ENCODE data around the gene E4F1.

Gene E4F1

DNA sequence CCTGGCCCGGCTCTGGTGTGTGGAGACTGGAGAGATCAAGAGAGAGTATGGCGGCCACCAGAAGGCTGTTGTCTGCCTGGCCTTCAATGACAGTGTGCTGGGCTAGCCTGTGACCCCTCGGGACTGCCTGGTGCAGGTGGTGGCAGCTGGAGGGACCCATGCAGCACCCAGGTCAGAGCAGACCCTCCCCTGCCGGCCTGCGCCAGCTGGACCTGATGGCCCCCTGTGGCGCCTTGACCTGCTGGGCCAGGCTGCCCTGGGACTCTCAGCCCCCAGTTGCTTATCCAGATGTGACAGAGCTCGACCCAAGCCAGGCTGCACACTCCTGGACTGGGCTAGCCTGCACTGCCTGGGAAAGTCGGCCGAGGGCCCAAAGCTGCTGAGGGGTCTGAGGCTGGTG is 14.6 kb upstream of the E4F1 start:
- DNase-seq = no peak

DNA sequence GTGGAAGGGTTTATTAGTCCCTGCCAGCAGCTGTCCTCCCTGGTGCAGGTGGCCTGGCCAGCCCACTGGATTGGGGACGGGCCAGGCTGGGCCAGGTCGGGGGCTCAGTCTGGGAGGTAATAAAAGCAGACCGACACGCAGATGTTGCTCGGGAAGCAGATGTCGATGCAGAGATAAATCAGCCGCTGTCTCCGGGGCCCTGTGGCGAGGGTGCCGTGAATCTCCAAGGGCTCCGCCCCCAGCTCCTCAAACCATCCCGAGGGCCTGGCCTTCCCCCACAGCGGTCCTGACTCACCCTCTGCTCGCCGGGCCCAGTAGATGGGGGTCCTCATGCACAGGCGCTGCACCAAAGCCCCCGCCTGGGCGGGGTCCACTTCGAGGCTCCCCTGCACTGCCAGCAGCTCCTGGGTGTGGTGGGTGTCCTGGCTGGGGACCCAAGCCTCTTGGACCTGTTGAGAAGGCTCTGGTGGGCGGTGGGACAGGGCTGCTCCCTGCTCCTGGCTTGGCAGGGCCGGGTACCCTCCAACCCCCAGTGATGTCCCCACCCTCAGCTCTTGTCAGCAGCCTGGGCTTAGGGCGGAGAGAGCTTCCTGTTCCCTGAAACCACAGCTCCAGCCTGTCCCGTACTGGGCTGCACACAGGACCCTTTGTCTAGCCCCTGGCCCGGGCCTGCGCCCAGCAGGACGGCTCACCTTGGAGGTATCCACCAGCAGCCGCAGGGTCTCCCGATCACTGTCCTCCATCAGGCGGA is 14.0 kb upstream of the E4F1 start:
- no peak for DNase-seq

DNA sequence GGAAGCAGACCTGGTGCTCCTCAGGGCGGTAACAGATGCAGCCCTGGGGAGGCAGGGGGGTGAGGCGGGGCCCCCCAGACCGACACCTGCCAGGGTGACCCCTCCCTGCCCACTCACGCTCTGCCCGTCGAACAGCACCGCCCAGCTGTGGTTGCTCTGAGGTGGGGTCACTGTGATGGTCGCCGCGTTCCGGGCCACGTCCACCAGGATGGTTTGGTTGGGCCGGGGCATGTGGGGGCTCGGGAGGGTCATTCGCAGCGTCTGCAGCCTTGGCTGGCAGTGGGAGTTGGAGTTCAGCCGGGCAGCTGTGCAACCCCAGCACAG is 13.4 kb upstream of the E4F1 start:
- no peak for DNase-seq

DNA sequence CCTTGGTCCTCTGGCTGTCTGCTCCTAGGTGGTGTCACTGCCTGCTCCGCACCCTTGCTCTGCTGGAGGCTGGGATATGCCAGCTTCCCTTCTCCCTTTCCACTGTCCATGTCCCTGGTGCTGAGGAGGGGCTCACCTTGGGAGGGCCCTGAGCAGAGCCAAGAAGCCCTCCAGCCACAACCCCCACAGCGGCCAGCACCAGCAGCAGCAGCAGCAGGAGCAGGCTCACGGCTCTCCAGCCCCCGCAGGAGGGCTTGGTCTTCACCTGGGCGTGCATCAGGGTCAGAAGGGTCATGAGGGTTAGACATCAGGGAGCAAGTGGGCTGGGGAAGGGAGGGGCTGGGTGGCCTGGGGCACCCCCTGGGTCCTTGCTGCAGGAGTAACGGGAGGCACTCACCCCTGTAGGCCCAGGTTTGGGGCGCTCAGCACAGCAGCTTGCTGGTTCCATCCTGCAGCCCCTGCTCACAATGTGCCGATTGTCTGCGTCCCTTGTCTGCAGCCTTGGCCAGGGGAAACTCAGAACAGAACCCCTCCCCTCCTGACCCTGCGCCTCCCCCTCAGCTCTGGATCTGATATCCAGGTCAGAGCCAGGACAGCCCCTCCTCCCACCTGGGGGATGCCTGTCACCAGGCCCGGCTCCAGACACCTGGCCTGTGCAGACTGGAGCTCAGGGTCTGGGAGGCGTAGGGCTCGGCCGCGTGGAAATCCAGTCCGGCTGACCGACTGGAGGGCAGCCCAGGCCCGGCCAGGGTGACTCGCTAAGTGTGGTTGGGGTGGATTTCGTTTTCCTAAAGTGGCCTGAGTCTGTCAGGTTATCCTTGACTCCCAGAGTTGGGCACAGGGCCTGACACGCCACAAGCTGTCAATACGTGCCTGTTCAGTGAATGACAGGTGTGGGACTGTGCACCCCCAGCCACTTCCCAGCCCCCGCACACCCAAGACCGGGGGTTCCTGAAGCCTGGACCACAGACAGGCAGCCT is 12.7 kb upstream of the E4F1 start, which contains the start of gene BRICD5:
Gene BRICD5 (minus strand): TSS at position 478 of the 980 bp plus-strand sequence. CDS start 30 bp downstream, at position 448.
- DNase-seq = no peak

DNA sequence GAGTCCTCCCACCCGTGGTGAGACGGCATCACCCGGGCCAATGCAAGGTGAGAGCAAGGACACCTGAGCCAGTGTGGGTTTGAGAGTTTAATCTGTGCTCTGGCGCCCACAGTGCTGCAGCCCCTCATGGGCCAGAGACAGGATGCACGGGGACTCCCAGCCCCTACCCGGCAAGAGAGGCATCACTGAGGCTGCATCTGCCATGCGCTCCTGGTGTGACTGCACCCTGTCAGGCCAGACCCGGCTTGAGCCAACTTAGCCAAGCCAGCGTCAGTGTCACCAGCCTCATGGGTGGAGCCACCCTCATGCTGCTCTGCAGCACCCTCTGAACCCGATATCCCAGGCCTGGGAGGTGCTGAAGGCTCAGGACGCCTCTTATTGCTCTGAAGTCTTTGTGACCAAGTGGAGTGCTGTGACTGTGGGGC is 11.5 kb upstream of the E4F1 start:
- no peak for DNase-seq

DNA sequence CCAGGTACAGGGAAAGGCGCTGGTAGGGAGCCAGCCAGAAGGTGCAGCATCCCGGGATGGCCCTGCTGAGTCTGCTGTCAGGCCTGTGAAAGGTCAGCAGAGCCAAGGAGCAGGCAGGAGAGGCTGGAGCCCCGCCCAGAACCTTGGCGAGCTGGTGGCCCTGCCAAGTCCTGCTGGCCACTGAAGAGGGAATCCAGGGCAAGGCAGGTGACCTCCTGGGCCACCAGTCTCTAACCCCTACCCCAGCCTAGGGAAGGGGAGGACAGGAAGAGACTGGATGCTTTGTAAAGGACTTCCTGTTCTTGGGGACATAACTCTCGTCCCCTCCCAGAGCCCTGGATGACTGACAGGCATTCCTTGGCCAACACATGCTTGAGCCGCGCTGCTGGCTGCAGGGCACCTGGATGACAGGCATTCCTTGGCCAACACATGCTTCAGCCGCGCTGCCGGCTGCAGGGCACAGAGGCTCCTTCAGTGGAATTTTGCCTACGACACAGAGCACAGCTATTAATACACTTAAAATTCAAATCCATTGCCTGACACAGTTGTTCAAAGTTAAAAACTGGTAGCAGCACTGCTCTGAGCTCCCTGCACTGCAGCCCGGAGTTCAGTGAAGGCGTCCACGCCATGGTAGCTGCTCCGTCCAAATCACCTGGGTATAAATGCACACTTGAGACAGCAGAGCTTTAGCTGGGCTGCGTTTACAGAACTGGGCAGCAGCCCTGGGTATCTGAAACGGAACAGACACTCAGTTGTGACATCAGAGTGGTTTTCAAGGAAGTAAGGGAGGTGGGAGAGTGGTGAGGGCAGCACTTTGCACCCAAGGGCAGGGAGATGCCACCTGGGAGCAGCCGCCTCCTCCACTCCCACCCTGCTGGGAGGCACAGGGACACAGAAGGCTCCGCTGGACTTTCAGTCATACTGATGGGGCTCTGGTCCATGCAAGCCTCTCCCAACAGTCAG is 10.7 kb upstream of the E4F1 start:
- DNase-seq = no peak

DNA sequence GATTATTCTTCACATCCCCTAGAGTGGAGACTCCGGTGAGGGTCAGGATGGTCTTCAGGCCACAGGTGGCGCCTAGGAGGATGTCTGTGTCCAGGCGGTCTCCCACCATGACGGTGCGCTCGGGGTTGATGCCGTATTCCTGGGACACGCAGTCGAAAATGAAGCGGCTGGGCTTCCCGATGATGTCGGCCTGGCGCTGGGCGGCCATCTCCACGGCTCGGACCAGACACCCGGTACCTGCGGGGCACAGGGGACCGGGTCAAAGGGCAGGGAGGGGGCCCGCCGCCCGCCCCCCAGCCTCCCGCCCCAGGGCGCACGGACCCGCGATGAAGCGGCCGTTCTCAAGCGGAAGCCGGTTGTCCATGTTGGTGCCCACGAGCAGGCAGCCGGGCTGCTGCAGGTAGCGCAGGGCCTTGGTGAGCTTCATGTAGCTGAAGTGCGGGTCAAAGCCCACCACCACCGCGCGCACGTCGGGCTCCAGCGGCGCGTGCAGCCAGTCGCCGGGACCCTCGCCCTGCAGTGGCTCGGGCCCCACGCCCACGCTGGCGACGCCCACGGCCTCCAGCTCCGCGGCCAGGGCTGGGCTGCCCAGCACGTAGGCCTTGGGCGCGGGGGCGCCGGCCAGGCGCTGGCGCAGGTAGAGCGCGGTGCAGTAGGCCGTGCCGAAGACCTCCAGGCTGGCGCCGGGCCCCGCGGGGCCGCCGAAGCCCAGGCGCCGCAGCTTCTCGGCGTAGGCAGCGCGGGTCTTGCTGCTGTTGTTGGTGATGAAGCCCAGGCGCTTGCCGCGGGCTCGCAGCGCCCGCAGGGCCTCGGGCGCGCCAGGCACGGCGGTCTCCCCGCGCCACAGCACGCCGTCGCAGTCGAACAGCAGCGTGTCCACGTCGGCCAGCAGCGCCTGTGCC is 9.3 kb upstream of the E4F1 start:
- no peak for DNase-seq

- no peak for DNase-seq
Measured at GRCh38 chr16:2214719-2214968, 8.7 kb upstream of the E4F1 start, which contains the start of gene PGP. Gene PGP (minus strand): TSS chr16:2214840. CDS start chr16:2214777, 63 bp downstream.

DNA sequence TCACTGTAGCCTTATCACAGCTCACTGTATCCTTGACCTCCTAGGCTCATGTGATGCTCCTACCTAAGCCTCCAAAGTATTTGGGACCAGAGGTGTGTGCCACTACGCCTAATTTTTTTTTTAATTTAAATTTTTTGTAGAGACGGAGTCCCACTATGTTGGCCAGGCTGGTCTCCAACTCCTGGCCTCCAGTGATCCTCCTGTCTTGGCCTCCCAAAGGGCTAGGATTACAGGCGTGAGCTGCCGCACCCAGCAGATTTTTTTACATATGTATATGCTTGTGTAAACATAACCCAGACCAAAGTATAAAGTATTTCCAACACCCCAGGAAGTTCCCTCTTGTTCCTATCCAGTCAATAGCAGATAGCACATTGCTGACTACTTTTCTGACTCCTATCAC is 7.1 kb upstream of the E4F1 start:
- DNase-seq = no peak

DNA sequence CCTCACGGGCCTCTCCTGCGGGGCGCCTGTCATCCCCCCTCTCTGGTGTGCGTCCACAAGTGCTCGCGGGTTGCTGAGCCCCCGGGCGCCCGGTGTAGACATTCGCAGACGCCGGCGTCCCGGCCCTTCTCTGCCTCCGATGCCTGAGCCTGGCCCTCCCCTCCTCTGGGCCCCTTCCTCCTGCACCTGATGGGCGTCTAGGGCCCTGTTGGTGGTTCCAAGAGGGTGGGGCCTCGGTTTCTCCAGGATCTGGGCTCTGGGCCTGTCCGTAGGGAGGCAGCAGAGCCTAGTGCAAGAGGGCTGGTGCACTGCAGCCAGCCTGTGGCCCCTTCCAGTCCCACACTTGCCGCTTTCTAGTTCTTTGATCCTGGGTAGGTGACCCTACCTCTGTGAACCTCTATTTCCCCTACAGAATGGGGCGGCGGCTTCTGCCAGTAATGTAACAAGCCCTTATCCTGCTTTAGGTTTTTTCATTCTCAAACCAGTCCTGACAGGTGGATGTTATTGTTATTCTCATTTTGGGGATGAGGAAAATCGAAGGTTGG is 623 bp downstream of the E4F1 start:
- DNase-seq = no peak

- DNase-seq = no peak
Measured at GRCh38 chr16:2226245-2226793, 2.9 kb downstream of the E4F1 start.

- no peak for DNase-seq
Measured at GRCh38 chr16:2226918-2227317, 3.5 kb downstream of the E4F1 start.

GRCh38 chr16:2228161-2228824 is 4.9 kb downstream of the E4F1 start:
- DNase-seq = no peak

GRCh38 chr16:2229091-2229490 is 5.7 kb downstream of the E4F1 start:
- DNase-seq = no peak

DNA sequence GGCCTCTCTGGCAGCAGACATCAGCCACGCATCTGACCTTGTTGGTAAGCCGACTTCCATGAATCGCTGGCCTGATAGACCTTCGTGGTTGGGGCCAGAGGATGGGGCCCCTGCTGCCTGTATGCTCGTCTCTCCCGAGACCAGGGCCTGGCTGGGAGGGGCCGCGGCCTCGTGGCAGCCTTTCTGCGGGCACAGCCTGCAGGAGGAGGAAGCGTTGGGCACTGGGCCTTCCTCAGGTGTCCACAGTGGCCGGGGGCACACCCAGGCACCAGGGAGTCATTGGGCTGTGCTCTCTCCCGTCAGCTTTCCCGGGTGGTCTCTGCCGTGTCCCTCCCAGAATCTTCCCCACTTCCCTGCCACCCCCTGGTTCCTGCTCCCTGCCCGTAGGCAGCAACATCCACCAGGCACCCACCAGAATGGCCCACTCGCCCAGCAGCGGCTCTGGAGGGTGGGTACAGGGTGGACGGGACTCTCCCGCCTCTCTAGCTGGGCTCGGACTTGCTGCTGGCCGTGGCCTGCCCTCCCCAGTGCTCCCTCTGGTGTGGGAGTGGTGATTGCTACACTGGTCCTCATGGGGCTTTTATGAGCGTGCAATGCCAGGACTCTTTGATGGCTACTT is 6.3 kb downstream of the E4F1 start:
- no peak for DNase-seq

GRCh38 chr16:2230376-2230775 is 7.0 kb downstream of the E4F1 start:
- DNase-seq = no peak

DNA sequence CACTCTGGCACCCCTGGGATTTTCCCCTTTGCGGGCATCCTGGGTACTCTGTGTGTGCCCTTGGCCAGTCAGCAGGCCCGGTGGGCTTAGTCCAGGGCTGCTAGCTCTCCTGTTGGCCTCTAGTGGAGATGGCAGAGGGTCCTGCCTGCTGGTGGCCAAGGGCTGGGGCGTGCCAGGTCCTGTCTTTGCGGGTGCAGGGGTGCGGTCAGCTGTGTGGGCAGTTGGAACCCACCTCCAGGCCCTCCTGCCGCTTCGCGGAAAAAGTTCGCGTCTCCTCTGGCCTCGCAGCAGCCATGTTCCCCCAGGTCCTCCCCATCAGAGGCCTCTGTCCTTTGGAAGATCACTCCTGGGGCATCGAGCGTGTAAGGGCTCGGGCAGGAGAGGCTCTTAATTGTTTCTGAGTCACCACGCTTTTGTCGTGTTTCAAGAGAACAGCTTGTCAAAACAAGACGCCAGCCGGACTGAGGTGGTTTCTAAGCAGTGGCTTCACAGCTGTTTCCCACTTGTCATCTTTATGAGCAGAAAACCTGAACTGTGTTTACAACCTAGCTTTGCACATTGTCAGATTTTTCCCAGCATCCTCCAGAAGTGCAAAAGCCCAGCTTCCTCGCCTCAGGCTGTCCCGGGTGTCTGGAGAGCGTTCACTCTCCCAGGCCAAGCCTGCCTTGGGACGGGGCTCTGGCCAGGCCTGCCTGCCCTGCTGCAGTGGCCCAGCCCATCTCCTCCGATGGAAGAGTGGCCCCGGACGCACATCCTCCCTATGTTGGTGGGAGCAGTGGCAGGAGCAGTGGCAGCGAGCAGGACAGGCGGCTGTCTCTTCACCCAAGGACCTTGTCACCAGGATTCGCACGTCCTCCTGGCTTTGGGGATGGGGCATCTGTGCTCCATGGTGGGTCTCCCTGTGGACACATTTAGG is 7.9 kb downstream of the E4F1 start:
- no peak for DNase-seq

GRCh38 chr16:2232094-2232990 is 9.0 kb downstream of the E4F1 start:
- DNase-seq = no peak

All from activated CD4-positive, alpha-beta T cell treated with anti-CD3 and anti-CD28 coated beads for 1 hour (primary cell).